ENCODE data around the gene BCL2L12. TPM values are rescaled to one million over a fixed set of nuclear protein-coding genes. Genes with fewer than 3 reads are reported as not detected.

Gene BCL2L12
- total and polyA plus RNA-seq, 2 of the 13 experiments (the other 11 are each of a cell fraction or from before 2014, with no cell fraction given): 26.8 to 40.8 TPM

- TF ChIP-seq ZBTB10 (CRISPR knock-in tag; IDR thresholded peaks at IDR 0.05; ENCODE audit: borderline replicate concordance) (peak; percentile 87; the same call in 1 of the 2 replicates), ZNF614 (CRISPR knock-in tag; IDR thresholded peaks at IDR 0.05; ENCODE audit: borderline replicate concordance) (peak; percentile 84; the same call in 1 of the 2 replicates), ZNF644 (CRISPR knock-in tag; IDR thresholded peaks at IDR 0.05; ENCODE audit: low read depth) (no peak), PAXIP1 (CRISPR knock-in tag; conservative IDR thresholded peaks at IDR 0.05) (peak; percentile 54), ZNF350 (CRISPR knock-in tag; IDR thresholded peaks at IDR 0.05; ENCODE audit: borderline replicate concordance, low read depth) (peak; percentile 79), ZBTB39 (CRISPR knock-in tag; IDR thresholded peaks at IDR 0.05) (no peak), ZSCAN9 (CRISPR knock-in tag; IDR thresholded peaks at IDR 0.05; ENCODE audit: borderline replicate concordance) (no peak; the same call in 1 of the 2 replicates), FOXO4 (CRISPR knock-in tag; conservative IDR thresholded peaks at IDR 0.05) (no peak)
Measured at GRCh38 chr19:49641688-49642491, 23.8 kb upstream of the BCL2L12 start, which contains the start of gene SCAF1 (continued).

Data from HepG2 (cell line).